ENCODE data around the gene ATG9B.
A peak's percentile ranks its signal among the peaks of the same experiment; 100 is the strongest.

DNA sequence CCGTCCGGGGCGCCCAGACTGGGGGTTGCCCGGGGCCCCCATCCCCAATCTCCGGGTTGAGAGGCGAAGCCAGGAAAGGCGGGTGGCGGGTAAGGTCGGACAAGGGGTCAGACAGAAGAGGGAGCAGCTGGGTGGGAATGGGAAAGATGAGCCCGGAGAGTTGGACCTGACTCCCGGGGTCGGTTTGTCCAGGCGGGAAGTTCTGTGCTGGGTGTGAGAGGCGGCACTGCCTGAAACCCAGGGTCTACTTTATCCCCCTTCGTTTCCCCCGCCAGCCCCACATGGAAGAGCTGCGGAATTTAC, 35.8 kb upstream of the ATG9B start:
- TF ChIP-seq, protein P1, sequence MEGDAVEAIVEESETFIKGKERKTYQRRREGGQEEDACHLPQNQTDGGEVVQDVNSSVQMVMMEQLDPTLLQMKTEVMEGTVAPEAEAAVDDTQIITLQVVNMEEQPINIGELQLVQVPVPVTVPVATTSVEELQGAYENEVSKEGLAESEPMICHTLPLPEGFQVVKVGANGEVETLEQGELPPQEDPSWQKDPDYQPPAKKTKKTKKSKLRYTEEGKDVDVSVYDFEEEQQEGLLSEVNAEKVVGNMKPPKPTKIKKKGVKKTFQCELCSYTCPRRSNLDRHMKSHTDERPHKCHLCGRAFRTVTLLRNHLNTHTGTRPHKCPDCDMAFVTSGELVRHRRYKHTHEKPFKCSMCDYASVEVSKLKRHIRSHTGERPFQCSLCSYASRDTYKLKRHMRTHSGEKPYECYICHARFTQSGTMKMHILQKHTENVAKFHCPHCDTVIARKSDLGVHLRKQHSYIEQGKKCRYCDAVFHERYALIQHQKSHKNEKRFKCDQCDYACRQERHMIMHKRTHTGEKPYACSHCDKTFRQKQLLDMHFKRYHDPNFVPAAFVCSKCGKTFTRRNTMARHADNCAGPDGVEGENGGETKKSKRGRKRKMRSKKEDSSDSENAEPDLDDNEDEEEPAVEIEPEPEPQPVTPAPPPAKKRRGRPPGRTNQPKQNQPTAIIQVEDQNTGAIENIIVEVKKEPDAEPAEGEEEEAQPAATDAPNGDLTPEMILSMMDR (IDR thresholded peaks at IDR 0.05) = 0 out of 2 replicates have a peak, but pooled peaks have one; percentile 13
- TF ChIP-seq POLR2AphosphoS5 (IDR thresholded peaks at IDR 0.05; ENCODE audit: low read depth, low read length) = no peak
